H1 (cell line): ENCODE results near the gene AHSG. TPM values are rescaled to one million over a fixed set of nuclear protein-coding genes. Genes with fewer than 3 reads are reported as not detected.

Experiments
- CTCF ChIA-PET: fragments of 300-600 bp; sonication (Branson Sonifier 250); formaldehyde crosslinking; loops from one replicate; lab custom pipeline; 2021; ENCODE audit not compliant: partially characterized antibody; lab: Charles Lee
- POLR2A ChIA-PET: fragments of 300-600 bp; sonication (Branson Sonifier 250); formaldehyde crosslinking; loops from one replicate; lab custom pipeline; 2021; ENCODE audit warnings: inconsistent platforms; ENCODE audit not compliant: partially characterized antibody; lab: Charles Lee
- DNase-seq, 2 experiments: peaks; one replicate each; pipeline versions ENCODE4 v3.0.0 to v3.0.0-alpha.2; 2010 to 2022; ENCODE audit warnings: low spot score in 2 of 2, low read depth in 1 of 2, mixed read lengths in 1 of 2
- FAIRE-seq: peaks from 2 replicates; lab custom pipeline; 2011; peaks lifted over from hg19 to GRCh38; lab: Jason Lieb, UNC
- H2AFZ ChIP-seq: 2 replicates; pipeline ENCODE4 v1.8.1; 2012; ENCODE audit warnings: low read length, inconsistent platforms
- H2AK5ac ChIP-seq: 2 replicates; pipeline ENCODE4 v1.6.1; 2013; ENCODE audit warnings: low read depth, low read length
- H2BK120ac ChIP-seq: replicated peaks from 2 replicates; pipeline ENCODE3; 2013; ENCODE audit warnings: low read depth, low read length, inconsistent platforms
- H2BK12ac ChIP-seq: 2 replicates; pipeline ENCODE4 v1.6.1; 2013; ENCODE audit warnings: low read depth, low read length
- H2BK15ac ChIP-seq: 2 replicates; pipeline ENCODE4 v1.6.1; 2013; ENCODE audit warnings: low read length
- H2BK20ac ChIP-seq: 2 replicates; pipeline ENCODE4 v1.6.1; 2013; ENCODE audit warnings: low read length
- H2BK5ac ChIP-seq: 2 replicates; pipeline ENCODE4 v1.6.1; 2013; ENCODE audit warnings: low read depth, low read length
- H3K14ac ChIP-seq: 2 replicates; pipeline ENCODE4 v1.6.1; 2013; ENCODE audit warnings: inconsistent platforms; ENCODE audit not compliant: insufficient read length
- H3K18ac ChIP-seq: 2 replicates; pipeline ENCODE4 v1.6.1; 2013; ENCODE audit warnings: low read length; ENCODE audit errors: extremely low read depth
- H3K23ac ChIP-seq: 2 replicates; pipeline ENCODE4 v1.6.1; 2013; ENCODE audit warnings: inconsistent platforms; ENCODE audit not compliant: insufficient read length
- H3K23me2 ChIP-seq: 2 replicates; pipeline ENCODE4 v1.6.1; 2013; ENCODE audit warnings: low read depth, low read length
- H3K27ac ChIP-seq: 2 replicates; pipeline ENCODE4 v1.6.1; 2011; ENCODE audit warnings: low read depth, low read length, inconsistent platforms
- H3K27me3 ChIP-seq, 4 experiments: replicated peaks in 1 of 4; 1 replicate in 1 of 4; 2 replicates in 3 of 4; pipeline versions ENCODE4 v1.6.1 to v1.8.1; 2011 to 2013; ENCODE audit warnings: low read length in 3 of 4, mild to moderate bottlenecking in 3 of 4, inconsistent platforms in 2 of 4, mixed read lengths in 2 of 4, moderate library complexity in 1 of 4; ENCODE audit not compliant: control insufficient read depth in 3 of 4, insufficient read depth in 3 of 4; ENCODE audit errors: extremely low read depth in 1 of 4
- H3K36me3 ChIP-seq, 4 experiments: 2 replicates each; pipeline versions ENCODE4 v1.6.1 to v1.8.1; 2011 to 2013; ENCODE audit warnings: mild to moderate bottlenecking in 4 of 4, low read length in 3 of 4, moderate library complexity in 2 of 4, control low read depth in 1 of 4, inconsistent platforms in 1 of 4; ENCODE audit not compliant: insufficient read depth in 4 of 4, control insufficient read depth in 2 of 4
- H3K4ac ChIP-seq: replicated peaks from 2 replicates; pipeline ENCODE3; 2013; ENCODE audit warnings: low read length, low read depth, mixed read lengths, inconsistent platforms; ENCODE audit not compliant: insufficient read length
- H3K4me1 ChIP-seq, 4 experiments: replicated peaks in 1 of 4; 1 replicate in 1 of 4; 2 replicates in 3 of 4; pipeline versions ENCODE4 v1.6.1 to v1.8.1; 2011 to 2013; ENCODE audit warnings: low read length in 3 of 4, inconsistent platforms in 2 of 4, mixed read lengths in 1 of 4; ENCODE audit not compliant: insufficient read depth in 4 of 4, control insufficient read depth in 3 of 4
- H3K4me2 ChIP-seq, 2 experiments: 2 replicates each; pipeline versions ENCODE4 v1.6.1 to v1.8.1; 2011 to 2013; ENCODE audit warnings: low read depth in 2 of 2, low read length in 2 of 2, control low read depth in 1 of 2, inconsistent platforms in 1 of 2, mild to moderate bottlenecking in 1 of 2; ENCODE audit not compliant: insufficient read depth in 1 of 2
- H3K4me3 ChIP-seq, 4 experiments: fragments of 200-600, 300-600 bp in 1 of 4; sonication (generic), shearing (Covaris generic), sonication (Bioruptor Twin) in 1 of 4; 2 replicates each; pipeline versions ENCODE4 v1.5.1 to v1.8.1; 2011 to 2016; ENCODE audit warnings: low read length in 4 of 4, low read depth in 3 of 4, control low read depth in 2 of 4, inconsistent platforms in 2 of 4, mild to moderate bottlenecking in 2 of 4, mixed read lengths in 1 of 4, moderate library complexity in 1 of 4; ENCODE audit not compliant: insufficient read depth in 2 of 4; ENCODE audit errors: extremely low read depth in 1 of 4
- H3K56ac ChIP-seq: replicated peaks from 2 replicates; pipeline ENCODE3; 2013; ENCODE audit warnings: low read depth, mild to moderate bottlenecking, mixed read lengths, low read length, inconsistent platforms; ENCODE audit not compliant: insufficient read length
- H3K79me1 ChIP-seq: 2 replicates; pipeline ENCODE4 v1.6.1; 2013; ENCODE audit warnings: low read depth, low read length, control low read depth
- H3K79me2 ChIP-seq, 2 experiments: 2 replicates each; pipeline versions ENCODE4 v1.6.1 to v1.8.1; 2012 to 2013; ENCODE audit warnings: low read length in 2 of 2, mild to moderate bottlenecking in 2 of 2, inconsistent platforms in 1 of 2; ENCODE audit not compliant: insufficient read depth in 2 of 2, control insufficient read depth in 1 of 2
- H3K9ac ChIP-seq, 4 experiments: replicated peaks in 1 of 4; 1 replicate in 1 of 4; 2 replicates in 3 of 4; pipeline versions ENCODE4 v1.6.1 to v1.8.1; 2011 to 2013; ENCODE audit warnings: low read depth in 3 of 4, low read length in 3 of 4, control low read depth in 2 of 4, mild to moderate bottlenecking in 2 of 4, moderate library complexity in 2 of 4, inconsistent platforms in 1 of 4; ENCODE audit errors: extremely low read depth in 1 of 4
- H3K9me3 ChIP-seq, 2 experiments: 2 replicates each; pipeline versions ENCODE4 v1.6.1 to v1.8.1; 2012 to 2013; ENCODE audit warnings: mild to moderate bottlenecking in 2 of 2, moderate library complexity in 2 of 2, control low read depth in 1 of 2, inconsistent platforms in 1 of 2, low read depth in 1 of 2, low read length in 1 of 2, mixed read lengths in 1 of 2; ENCODE audit not compliant: insufficient read depth in 2 of 2
- H4K20me1 ChIP-seq, 2 experiments: replicated peaks in 1 of 2; 2 replicates each; pipeline versions ENCODE3 to v1.8.1; 2011 to 2013; ENCODE audit warnings: inconsistent platforms in 2 of 2, low read length in 2 of 2, mild to moderate bottlenecking in 1 of 2; ENCODE audit not compliant: insufficient read depth in 2 of 2, control insufficient read depth in 1 of 2
- H4K5ac ChIP-seq: 2 replicates; pipeline ENCODE4 v1.6.1; 2013; ENCODE audit warnings: low read length, low read depth, mixed read lengths, inconsistent platforms; ENCODE audit not compliant: insufficient read length
- H4K8ac ChIP-seq: 2 replicates; pipeline ENCODE4 v1.8.0; 2013; ENCODE audit warnings: mild to moderate bottlenecking, moderate library complexity, low read length, inconsistent platforms; ENCODE audit not compliant: insufficient read depth; ENCODE audit errors: extremely low read depth
- H4K91ac ChIP-seq: replicated peaks from 2 replicates; pipeline ENCODE3; 2013; ENCODE audit warnings: low read length, mixed read lengths, inconsistent platforms; ENCODE audit not compliant: insufficient read length
- ATF3 ChIP-seq: IDR thresholded peaks from 2 replicates; pipeline ENCODE4 v1.6.1; 2011; ENCODE audit warnings: low read depth, mild to moderate bottlenecking, low read length; ENCODE audit not compliant: insufficient read depth
- BCL11A ChIP-seq, 2 experiments: IDR thresholded peaks; one replicate each; pipeline ENCODE4 v1.6.1; 2011; ENCODE audit warnings: low read depth in 2 of 2, low read length in 2 of 2, mild to moderate bottlenecking in 2 of 2
- CHD2 ChIP-seq: IDR thresholded peaks from 2 replicates; pipeline ENCODE4 v1.6.1; 2012; ENCODE audit warnings: low read length, improper control_type of control experiment
- HDAC2 ChIP-seq, 2 experiments: fragments of 300-600 bp in 1 of 2; sonication (generic) in 1 of 2; IDR thresholded peaks; 2 replicates each; pipeline ENCODE4 v1.6.1; 2011 to 2012; ENCODE audit warnings: low read depth in 2 of 2, low read length in 2 of 2, mild to moderate bottlenecking in 2 of 2, moderate library complexity in 2 of 2, borderline replicate concordance in 1 of 2, inconsistent platforms in 1 of 2
- HDAC6 ChIP-seq: IDR thresholded peaks from one replicate; pipeline ENCODE4 v1.7.1; 2012; ENCODE audit warnings: low read depth, mild to moderate bottlenecking, inconsistent platforms, low read length, moderate library complexity
- MAFK ChIP-seq: IDR thresholded peaks from 2 replicates; pipeline ENCODE4 v1.6.1; 2012; ENCODE audit warnings: low read depth, mild to moderate bottlenecking, improper control_type of control experiment, low read length
- POLR2AphosphoS5 ChIP-seq: IDR thresholded peaks from 2 replicates; pipeline ENCODE4 v1.6.1; 2011; ENCODE audit warnings: low read depth, low read length
- RBBP5 ChIP-seq: IDR thresholded peaks from 2 replicates; pipeline ENCODE4 v1.7.1; 2012; ENCODE audit warnings: low read depth, mild to moderate bottlenecking, inconsistent platforms, low read length, moderate library complexity, borderline replicate concordance
- RXRA ChIP-seq: IDR thresholded peaks from 2 replicates; pipeline ENCODE4 v1.6.1; 2011; ENCODE audit warnings: low read depth, mild to moderate bottlenecking, low read length, moderate library complexity; ENCODE audit not compliant: insufficient read depth
- SAP30 ChIP-seq: fragments of 300-600 bp; sonication (generic); IDR thresholded peaks from 2 replicates; pipeline ENCODE4 v1.7.1; 2012; ENCODE audit warnings: low read length, moderate library complexity, mild to moderate bottlenecking, inconsistent platforms; ENCODE audit not compliant: insufficient read depth, insufficient replicate concordance
- SIRT6 ChIP-seq: IDR thresholded peaks from one replicate; pipeline ENCODE4 v1.7.1; 2012; ENCODE audit warnings: low read length, inconsistent platforms
- TEAD4 ChIP-seq: IDR thresholded peaks from 2 replicates; pipeline ENCODE4 v1.6.1; 2012; ENCODE audit warnings: low read depth, low read length, inconsistent platforms, mixed read lengths
- USF2 ChIP-seq: IDR thresholded peaks from 2 replicates; pipeline ENCODE4 v1.6.1; 2011; ENCODE audit warnings: low read length, improper control_type of control experiment
- WGBS, 2 experiments: shearing (Covaris generic) in 1 of 2; methylation state at CpG; one replicate each; pipeline versions ENCODE4 v1.1.6 to v1.1.7; 2013 to 2015; ENCODE audit warnings: low lambda C conversion rate in 2 of 2, mixed read lengths in 2 of 2, inconsistent platforms in 1 of 2, low coverage in 1 of 2, missing lambda C conversion rate in 1 of 2; ENCODE audit not compliant: insufficient replicate concordance in 2 of 2, insufficient coverage in 1 of 2, insufficient read length in 1 of 2; ENCODE audit errors: extremely low coverage in 1 of 2, missing lambda C conversion rate in 1 of 2; 5-methylcytosine and 5-hydroxymethylcytosine counted together
- polyA plus RNA-seq, 7 experiments: library from polyadenylated mRNA; depleted of rRNA in 3 of 7; stranded (reverse) in 5 of 7; unstranded in 2 of 7; fragments of >200 nt in 5 of 7; fragments of 200-250 nt in 2 of 7; gene quantifications; 1 replicate in 5 of 7; 2 replicates in 1 of 7; 4 replicates in 1 of 7; pipeline versions ENCODE4 v1.2.1 to v1.2.3, GENCODE V29; 2011 to 2013; ENCODE audit warnings: missing spikeins in 2 of 7, mixed read lengths in 2 of 7
- total RNA-seq: library from RNA; stranded (reverse); fragmentation: NEBNext Ultra II Directional; extraction: Animal tissue kit (Norgen Biotek cat#: 25700); gene quantifications from 2 replicates; pipeline ENCODE4 v1.2.1, GENCODE V29; 2021

Gene AHSG
- total and polyA plus RNA-seq, 2 of the 8 experiments (the other 6 are each of a cell fraction or from before 2014, with no cell fraction given), result 0.68 to 0.78 TPM

- H4K91ac ChIP-seq, result no peak overlapping the region
- no peak for DNase-seq
- H3K23ac ChIP-seq, result no peak overlapping the region
- peaks cover 3% of the 10 kb centered on the region; the same call in 1 of the 2 replicates for H3K23me2 ChIP-seq
- H3K9ac ChIP-seq, result no peak overlapping the region
- H3K4me1 ChIP-seq, result no peaks in the 10 kb centered on the region
- no peak overlapping the region for H2BK12ac ChIP-seq
- H4K8ac ChIP-seq, result no peak overlapping the region
- FAIRE-seq, result no peak
- 86% methylated on average over 7 of the region's 7 CpGs; no CpG with 5 or more reads in 1 of the 2 experiments for WGBS, 2 experiments
- no peak overlapping the region for H3K4me2 ChIP-seq
- H3K27ac ChIP-seq, result no peak overlapping the region
- H3K56ac ChIP-seq, result no peak overlapping the region
- no peak overlapping the region for H2BK15ac ChIP-seq
- POLR2A ChIA-PET, result no interaction called here
- no peak overlapping the region for H3K14ac ChIP-seq
- no peak overlapping the region for H3K4me3 ChIP-seq
- H2AK5ac ChIP-seq, result no peak overlapping the region
- H3K9me3 ChIP-seq, result no peaks in the 10 kb centered on the region
- CTCF ChIA-PET, result no interaction called here
- H3K79me1 ChIP-seq, result no peaks in the 10 kb centered on the region
- no peak overlapping the region for H2AFZ ChIP-seq
- H4K5ac ChIP-seq, result no peak overlapping the region
- H3K27me3 ChIP-seq, result no peaks in the 10 kb centered on the region
- no peak overlapping the region for H2BK20ac ChIP-seq
- no peaks in the 10 kb centered on the region for H3K36me3 ChIP-seq
- no peak overlapping the region for H2BK5ac ChIP-seq
- H2BK120ac ChIP-seq, result no peak overlapping the region
- H3K4ac ChIP-seq, result no peak overlapping the region
- no peak overlapping the region for H3K18ac ChIP-seq
- H3K79me2 ChIP-seq, result no peaks in the 10 kb centered on the region
- H4K20me1 ChIP-seq, result no peaks in the 10 kb centered on the region
- TF ChIP-seq CHD2 (no peak), TEAD4 (no peak), ATF3 (no peak), BCL11A (IDR thresholded peaks at IDR 0.05; ENCODE audit: low read depth in 2 of 2, low read length in 2 of 2) (no peak), RBBP5 (no peak), POLR2AphosphoS5 (no peak), HDAC2 (IDR thresholded peaks at IDR 0.05; ENCODE audit: borderline replicate concordance in 1 of 2, low read depth in 2 of 2, low read length in 2 of 2) (no peak), SAP30 (no peak), MAFK (no peak), RXRA (no peak), HDAC6 (no peak), SIRT6 (no peak), USF2 (no peak)
Measured at GRCh38 chr3:186628756-186629155, 15.9 kb downstream of the AHSG start.
